ENCODE measurements around the gene PHEX.

The PHEX gene

DNA sequence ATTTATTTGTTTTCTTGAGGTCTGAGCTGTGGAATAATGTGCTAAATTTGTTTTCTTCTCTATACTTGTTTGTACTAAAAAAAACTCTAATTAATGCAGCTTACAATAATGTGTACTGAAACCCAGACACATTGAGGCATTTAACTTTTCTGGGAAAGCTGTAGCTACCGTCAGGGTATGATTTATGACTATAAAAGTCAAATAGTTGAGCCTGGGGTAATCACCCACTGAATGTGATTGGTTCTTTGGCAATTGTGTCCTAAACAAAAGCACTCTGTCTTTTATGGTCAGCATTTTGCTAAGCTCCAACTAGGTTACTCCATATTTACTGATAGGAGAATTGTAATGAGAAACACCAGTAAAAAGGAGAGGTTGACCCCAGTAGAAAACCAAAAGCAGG, 174.7 kb downstream of the PHEX start:
- Histone ChIP-seq H4K91ac (ENCODE audit: low read length) (no peak overlapping the region), H3K4me1 (ENCODE audit: control insufficient read depth, insufficient read depth, low read depth, low read length) (no peaks in the 10 kb centered on the region)

DNA sequence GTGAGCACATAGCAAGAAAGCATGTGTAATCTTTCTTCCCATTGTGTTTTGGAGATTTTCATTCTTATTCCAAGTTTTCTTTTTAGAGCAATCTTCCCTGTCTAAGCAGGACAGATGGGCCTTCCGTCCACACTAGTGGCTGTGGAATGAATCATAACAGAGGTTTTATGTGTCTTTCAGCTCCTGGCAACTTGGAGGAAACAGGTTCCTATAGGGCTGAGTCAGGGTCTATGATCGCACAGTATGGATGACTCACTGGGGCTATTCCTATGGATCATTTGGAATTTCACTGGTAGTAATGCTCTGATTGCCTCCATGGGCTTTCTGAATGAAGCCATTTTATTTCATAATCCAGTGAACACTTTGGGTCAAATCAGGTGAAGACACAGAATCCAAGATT, 188.8 kb downstream of the PHEX start:
- Histone ChIP-seq H3K36me3 (ENCODE audit: control insufficient read depth in 1 of 2, insufficient read depth in 2 of 2, low read depth in 1 of 2, low read length in 2 of 2) (no peaks in the 10 kb centered on the region), H3K23ac (ENCODE audit: low read length in 2 of 2) (no peak overlapping the region), H3K4me1 (ENCODE audit: control insufficient read depth, insufficient read depth, low read depth, low read length) (no peaks in the 10 kb centered on the region)

More for the DNA sequence above, 174.7 kb downstream of the PHEX start:
- H3K27me3 ChIP-seq (ENCODE audit: control insufficient read depth in 1 of 2, insufficient read depth in 1 of 2, low read length in 2 of 2): no peaks in the 10 kb centered on the region
- H4K8ac ChIP-seq (ENCODE audit: low read length): no peak overlapping the region
- H3K14ac ChIP-seq (ENCODE audit: low read length in 2 of 2): no peak overlapping the region
- H3K18ac ChIP-seq (ENCODE audit: low read depth in 1 of 2, low read length in 2 of 2): no peak overlapping the region
- no peak overlapping the region for H3K27ac ChIP-seq (ENCODE audit: low read length, poor library complexity, severe bottlenecking)
- no peak overlapping the region for H2BK12ac ChIP-seq (ENCODE audit: low read length in 2 of 2)
- H2BK15ac ChIP-seq (ENCODE audit: low read depth, poor library complexity, severe bottlenecking): no peak overlapping the region
- no peaks in the 10 kb centered on the region for H3K36me3 ChIP-seq (ENCODE audit: control insufficient read depth in 1 of 2, insufficient read depth in 2 of 2, low read depth in 1 of 2, low read length in 2 of 2)
- no peak overlapping the region for H2AK5ac ChIP-seq (ENCODE audit: low read length, severe bottlenecking)
- no peak overlapping the region for H3K4me3 ChIP-seq (ENCODE audit: insufficient read depth in 1 of 2, low read depth in 1 of 2, low read length in 2 of 2)
- H3K4ac ChIP-seq (ENCODE audit: low read depth in 1 of 2, low read length in 2 of 2): no peak overlapping the region
- DNase-seq: no peak
- no peak overlapping the region for H3K23ac ChIP-seq (ENCODE audit: low read length in 2 of 2)
- H3K79me1 ChIP-seq (replicated peaks; ENCODE audit: low read length, poor library complexity, severe bottlenecking): no peaks in the 10 kb centered on the region
- H2BK120ac ChIP-seq (ENCODE audit: low read depth, low read length): no peak overlapping the region
- no peak overlapping the region for H3K4me2 ChIP-seq (ENCODE audit: low read length, poor library complexity, severe bottlenecking)
- H3K9me3 ChIP-seq (ENCODE audit: control insufficient read depth, low read length): no peaks in the 10 kb centered on the region
- H2AFZ ChIP-seq (ENCODE audit: low read depth, low read length): no peak overlapping the region
- H3K9ac ChIP-seq (ENCODE audit: low read length): no peak overlapping the region
- WGBS: 43% methylated on average over 1 of the region's 1 CpG
- no peak overlapping the region for H2BK5ac ChIP-seq (ENCODE audit: low read depth, low read length, poor library complexity, severe bottlenecking)

DNA sequence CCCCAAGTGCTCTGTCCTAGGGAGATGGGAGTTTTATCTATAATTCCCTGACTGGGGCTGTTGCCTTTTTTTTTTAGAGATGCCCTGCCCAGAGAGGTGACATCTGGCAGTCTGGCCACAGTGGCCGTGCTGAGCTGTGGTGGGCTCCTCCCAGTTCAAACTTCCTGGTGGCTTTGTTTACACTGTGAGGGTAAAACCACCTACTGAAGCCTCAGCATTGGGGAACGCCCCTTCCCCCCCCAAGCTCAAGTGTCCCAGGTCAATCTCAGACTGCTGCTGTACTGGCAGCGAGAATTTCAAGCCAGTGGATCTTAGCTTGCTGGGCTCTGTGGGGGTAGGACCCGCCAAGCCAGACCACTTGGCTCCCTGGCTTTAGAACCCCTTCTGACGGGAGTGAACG, 202.3 kb downstream of the PHEX start:
- 40% methylated on average over 3 of the region's 6 CpGs for WGBS
- Histone ChIP-seq H3K4me1 (ENCODE audit: control insufficient read depth, insufficient read depth, low read depth, low read length) (no peaks in the 10 kb centered on the region), H3K23ac (ENCODE audit: low read length in 2 of 2) (no peak overlapping the region), H4K91ac (ENCODE audit: low read length) (no peak overlapping the region), H3K36me3 (ENCODE audit: control insufficient read depth in 1 of 2, insufficient read depth in 2 of 2, low read depth in 1 of 2, low read length in 2 of 2) (no peaks in the 10 kb centered on the region), H2AFZ (ENCODE audit: low read depth, low read length) (no peak overlapping the region), H3K9ac (ENCODE audit: low read length) (no peak overlapping the region), H3K27me3 (ENCODE audit: control insufficient read depth in 1 of 2, insufficient read depth in 1 of 2, low read length in 2 of 2) (no peaks in the 10 kb centered on the region), H2AK5ac (ENCODE audit: low read length, severe bottlenecking) (no peak overlapping the region), H2BK5ac (ENCODE audit: low read depth, low read length, poor library complexity, severe bottlenecking) (no peak overlapping the region), H3K4me2 (ENCODE audit: low read length, poor library complexity, severe bottlenecking) (no peak overlapping the region), H2BK120ac (ENCODE audit: low read depth, low read length) (no peak overlapping the region), H2BK12ac (ENCODE audit: low read length in 2 of 2) (no peak overlapping the region), H2BK15ac (ENCODE audit: low read depth, poor library complexity, severe bottlenecking) (no peak overlapping the region), H4K8ac (ENCODE audit: low read length) (no peak overlapping the region), H3K14ac (ENCODE audit: low read length in 2 of 2) (no peak overlapping the region), H3K79me1 (replicated peaks; ENCODE audit: low read length, poor library complexity, severe bottlenecking) (no peaks in the 10 kb centered on the region), H3K18ac (ENCODE audit: low read depth in 1 of 2, low read length in 2 of 2) (no peak overlapping the region), H3K4me3 (ENCODE audit: insufficient read depth in 1 of 2, low read depth in 1 of 2, low read length in 2 of 2) (no peak overlapping the region), H3K4ac (ENCODE audit: low read depth in 1 of 2, low read length in 2 of 2) (no peak overlapping the region), H3K27ac (ENCODE audit: low read length, poor library complexity, severe bottlenecking) (no peak overlapping the region), H3K9me3 (ENCODE audit: control insufficient read depth, low read length) (no peaks in the 10 kb centered on the region)
- no peak for DNase-seq

More for the DNA sequence above, 188.8 kb downstream of the PHEX start:
- no peak overlapping the region for H2BK15ac ChIP-seq (ENCODE audit: low read depth, poor library complexity, severe bottlenecking)
- no peak overlapping the region for H4K91ac ChIP-seq (ENCODE audit: low read length)
- 0% methylated on average over 2 of the region's 2 CpGs for WGBS
- H2BK5ac ChIP-seq (ENCODE audit: low read depth, low read length, poor library complexity, severe bottlenecking): no peak overlapping the region
- H2BK120ac ChIP-seq (ENCODE audit: low read depth, low read length): no peak overlapping the region
- H3K27ac ChIP-seq (ENCODE audit: low read length, poor library complexity, severe bottlenecking): no peak overlapping the region
- H4K8ac ChIP-seq (ENCODE audit: low read length): no peak overlapping the region
- H3K9me3 ChIP-seq (ENCODE audit: control insufficient read depth, low read length): no peaks in the 10 kb centered on the region
- H2AK5ac ChIP-seq (ENCODE audit: low read length, severe bottlenecking): no peak overlapping the region
- DNase-seq: peak; percentile 72
- H3K4me2 ChIP-seq (ENCODE audit: low read length, poor library complexity, severe bottlenecking): no peak overlapping the region
- no peak overlapping the region for H2AFZ ChIP-seq (ENCODE audit: low read depth, low read length)
- H3K27me3 ChIP-seq (ENCODE audit: control insufficient read depth in 1 of 2, insufficient read depth in 1 of 2, low read length in 2 of 2): no peaks in the 10 kb centered on the region
- no peaks in the 10 kb centered on the region for H3K79me1 ChIP-seq (replicated peaks; ENCODE audit: low read length, poor library complexity, severe bottlenecking)
- no peak overlapping the region for H2BK12ac ChIP-seq (ENCODE audit: low read length in 2 of 2)
- no peak overlapping the region for H3K4me3 ChIP-seq (ENCODE audit: insufficient read depth in 1 of 2, low read depth in 1 of 2, low read length in 2 of 2)
- no peak overlapping the region for H3K9ac ChIP-seq (ENCODE audit: low read length)
- H3K4ac ChIP-seq (ENCODE audit: low read depth in 1 of 2, low read length in 2 of 2): no peak overlapping the region
- no peak overlapping the region for H3K18ac ChIP-seq (ENCODE audit: low read depth in 1 of 2, low read length in 2 of 2)
- no peak overlapping the region for H3K14ac ChIP-seq (ENCODE audit: low read length in 2 of 2)

DNA sequence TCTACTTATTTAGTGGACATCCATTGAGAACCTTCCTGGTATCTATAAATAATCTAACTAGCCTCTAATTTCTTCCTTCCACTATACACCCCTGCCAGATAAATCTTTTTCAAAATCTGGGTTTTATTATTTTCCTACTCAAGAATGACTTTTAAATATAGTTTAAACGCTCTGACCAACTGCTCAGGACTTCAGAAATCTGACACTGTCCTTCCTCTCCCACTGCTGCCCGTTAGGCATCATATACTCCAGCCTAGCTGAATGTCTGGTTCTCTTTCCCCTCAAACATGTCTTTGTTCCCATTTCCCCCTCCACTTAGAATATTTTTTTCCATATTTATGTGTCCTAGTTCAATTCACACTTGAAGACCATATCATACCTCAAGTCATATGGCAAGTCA, 205.4 kb downstream of the PHEX start:
- Histone ChIP-seq H3K79me1 (replicated peaks; ENCODE audit: low read length, poor library complexity, severe bottlenecking) (no peaks in the 10 kb centered on the region), H3K14ac (ENCODE audit: low read length in 2 of 2) (no peak overlapping the region), H4K8ac (ENCODE audit: low read length) (no peak overlapping the region), H3K36me3 (ENCODE audit: control insufficient read depth in 1 of 2, insufficient read depth in 2 of 2, low read depth in 1 of 2, low read length in 2 of 2) (no peaks in the 10 kb centered on the region), H3K4me3 (ENCODE audit: insufficient read depth in 1 of 2, low read depth in 1 of 2, low read length in 2 of 2) (no peak overlapping the region), H3K27me3 (ENCODE audit: control insufficient read depth in 1 of 2, insufficient read depth in 1 of 2, low read length in 2 of 2) (no peaks in the 10 kb centered on the region), H2BK12ac (ENCODE audit: low read length in 2 of 2) (no peak overlapping the region), H3K23ac (ENCODE audit: low read length in 2 of 2) (no peak overlapping the region), H2BK120ac (ENCODE audit: low read depth, low read length) (no peak overlapping the region), H3K4me2 (ENCODE audit: low read length, poor library complexity, severe bottlenecking) (no peak overlapping the region), H2AK5ac (ENCODE audit: low read length, severe bottlenecking) (no peak overlapping the region), H3K18ac (ENCODE audit: low read depth in 1 of 2, low read length in 2 of 2) (no peak overlapping the region), H2AFZ (ENCODE audit: low read depth, low read length) (no peak overlapping the region), H3K27ac (ENCODE audit: low read length, poor library complexity, severe bottlenecking) (no peak overlapping the region), H3K4me1 (ENCODE audit: control insufficient read depth, insufficient read depth, low read depth, low read length) (no peaks in the 10 kb centered on the region), H2BK5ac (ENCODE audit: low read depth, low read length, poor library complexity, severe bottlenecking) (no peak overlapping the region), H3K9ac (ENCODE audit: low read length) (no peak overlapping the region), H3K4ac (ENCODE audit: low read depth in 1 of 2, low read length in 2 of 2) (no peak overlapping the region), H4K91ac (ENCODE audit: low read length) (no peak overlapping the region), H3K9me3 (ENCODE audit: control insufficient read depth, low read length) (no peaks in the 10 kb centered on the region), H2BK15ac (ENCODE audit: low read depth, poor library complexity, severe bottlenecking) (no peak overlapping the region)
- 84% methylated on average over 2 of the region's 2 CpGs for WGBS
- no peak for DNase-seq
